MV-4-11 (cell line): Measurements from ENCODE around the gene ARIH1.

Experiments
- DNase-seq: peaks from one replicate; lab custom pipeline; 2025; lab: John Stamatoyannopoulos, UW

ARIH1 gene

DNA sequence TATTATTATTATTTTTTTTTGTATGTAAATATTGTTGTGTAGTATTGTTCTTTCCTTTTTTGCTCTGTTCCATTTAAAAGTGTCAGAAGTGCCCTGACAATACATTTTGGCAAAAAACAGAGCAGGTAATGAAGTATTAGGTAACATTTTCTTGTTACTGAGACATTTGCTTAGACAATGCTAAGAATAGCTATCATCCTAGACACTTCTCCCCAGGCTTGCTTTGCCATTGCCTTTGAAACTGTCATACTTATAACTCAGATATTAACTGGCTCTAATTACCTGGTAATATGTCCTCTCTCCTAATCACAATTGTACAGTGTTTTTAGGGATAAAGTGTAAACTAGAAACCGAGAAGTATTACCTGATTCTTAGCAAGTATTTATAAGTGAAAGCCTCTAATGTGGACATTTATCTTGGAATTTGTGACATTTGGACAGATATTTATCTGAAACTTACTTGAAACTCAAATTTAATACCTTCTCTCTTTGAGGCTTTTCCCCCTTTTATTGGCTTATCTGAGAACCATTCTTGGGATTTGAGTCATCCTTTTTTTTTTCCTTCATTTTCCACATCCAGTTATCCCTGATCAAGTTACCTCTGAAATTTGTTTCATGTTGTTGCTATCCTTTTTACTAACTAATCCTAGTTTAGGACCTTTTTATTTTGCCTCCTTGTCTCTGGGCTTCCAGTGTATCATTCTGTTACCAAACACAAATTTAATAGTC lies 13.1 kb downstream of the ARIH1 start:
- no peak for DNase-seq

DNA sequence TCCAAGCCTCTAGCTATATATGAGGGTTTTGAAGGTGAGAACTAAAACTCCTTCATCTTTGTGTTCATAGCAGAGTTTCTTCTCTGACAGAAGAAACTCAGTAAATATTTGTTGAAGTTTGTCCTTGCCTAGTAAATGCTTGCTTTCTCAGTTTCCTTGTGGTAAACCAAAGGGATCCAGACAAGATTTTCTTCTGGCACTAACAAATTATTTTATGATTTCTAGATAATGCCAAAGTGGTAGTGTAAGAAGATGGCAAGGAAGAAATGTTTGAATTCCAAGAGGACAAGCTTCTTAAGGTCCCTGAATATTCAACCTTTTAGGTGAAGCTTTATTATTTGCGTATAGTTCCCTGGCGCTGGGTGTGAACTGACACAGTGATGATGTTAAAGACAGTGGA lies 14.4 kb downstream of the ARIH1 start:
- DNase-seq = no peak

DNA sequence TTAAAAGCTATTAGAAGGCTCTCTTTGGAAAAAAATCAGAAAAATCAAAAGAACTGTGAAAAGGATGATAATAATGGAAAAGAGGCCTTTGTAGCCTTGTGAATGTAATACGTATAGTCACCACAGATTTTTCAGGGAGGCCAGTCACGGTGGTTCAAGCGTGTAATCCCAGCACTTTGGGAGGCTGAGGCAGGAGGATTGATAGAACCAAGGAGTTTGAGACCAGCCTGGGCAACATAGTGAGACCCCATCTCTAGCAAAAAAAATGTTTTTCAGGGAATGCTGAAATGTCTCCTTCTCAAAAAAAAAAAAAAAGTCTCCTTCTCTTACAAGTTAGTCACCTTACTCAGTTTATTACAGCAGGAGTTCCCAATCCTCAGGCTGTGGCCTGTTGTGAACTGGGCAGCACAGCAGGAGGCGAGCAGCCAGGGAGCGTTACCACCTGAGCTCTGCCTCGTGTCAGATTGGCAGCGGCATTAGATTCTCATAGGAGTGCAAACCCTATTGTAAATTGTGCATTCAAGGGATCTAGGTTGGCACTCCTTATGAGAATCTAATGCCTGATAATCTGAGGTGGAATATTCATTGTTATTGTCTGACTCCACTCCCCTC lies 15.9 kb downstream of the ARIH1 start:
- DNase-seq = no peak

DNA sequence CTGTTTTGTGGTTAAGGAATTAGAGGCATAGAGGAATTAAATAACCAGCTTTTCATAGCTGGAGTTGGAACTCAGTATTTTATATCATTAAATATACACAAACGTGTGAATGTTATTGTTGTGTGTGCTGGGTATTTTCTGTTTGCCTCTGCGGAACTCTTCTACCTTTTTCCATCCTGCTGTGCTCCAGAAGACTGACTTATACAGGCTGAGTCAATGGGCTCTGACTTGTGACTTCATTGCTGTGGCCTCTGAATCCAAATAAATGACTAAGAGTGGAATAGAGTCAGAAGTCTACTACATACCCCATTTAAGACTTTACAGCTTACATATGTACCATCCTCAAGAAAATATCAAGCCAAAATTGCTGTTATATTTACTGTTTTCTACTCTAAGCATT lies 17.6 kb downstream of the ARIH1 start:
- DNase-seq = no peak

DNA sequence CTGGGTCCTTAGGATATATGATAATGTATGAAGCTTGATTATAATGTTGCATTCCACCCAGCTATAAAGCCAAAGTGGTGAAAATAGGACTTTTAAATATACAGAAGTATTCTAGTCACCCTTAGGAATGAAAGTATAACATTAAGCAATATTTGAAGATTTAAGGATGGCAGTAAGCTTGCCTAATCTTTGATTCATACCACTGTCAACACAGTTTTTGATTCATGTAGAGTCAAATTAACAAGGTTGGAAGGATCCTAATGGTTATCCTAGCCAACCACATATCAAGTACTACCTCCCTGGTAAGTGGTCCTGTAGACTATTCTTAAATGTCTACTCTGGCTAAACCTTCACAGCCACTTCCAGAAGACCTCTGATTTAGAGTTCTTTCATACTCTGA lies 18.6 kb downstream of the ARIH1 start:
- peak; percentile 17 for DNase-seq

DNA sequence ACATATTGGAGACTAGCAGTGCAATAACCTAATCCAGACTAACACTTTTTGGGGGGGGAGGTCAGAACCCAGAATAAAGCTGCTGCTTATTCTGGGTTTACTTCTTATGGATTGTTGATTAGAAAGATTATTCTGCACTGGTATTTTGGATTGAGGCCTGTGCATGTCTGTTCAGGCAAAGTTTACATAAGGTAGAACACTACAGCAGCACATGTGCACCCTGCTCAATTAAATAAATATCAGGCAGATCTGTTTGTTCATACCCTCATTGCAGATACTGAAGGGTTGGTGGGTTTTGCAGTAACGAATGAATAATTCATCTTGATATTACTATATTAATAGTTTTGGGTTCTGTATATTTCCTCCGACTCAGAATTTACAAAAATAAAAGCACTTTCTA lies 19.1 kb downstream of the ARIH1 start:
- no peak for DNase-seq

DNA sequence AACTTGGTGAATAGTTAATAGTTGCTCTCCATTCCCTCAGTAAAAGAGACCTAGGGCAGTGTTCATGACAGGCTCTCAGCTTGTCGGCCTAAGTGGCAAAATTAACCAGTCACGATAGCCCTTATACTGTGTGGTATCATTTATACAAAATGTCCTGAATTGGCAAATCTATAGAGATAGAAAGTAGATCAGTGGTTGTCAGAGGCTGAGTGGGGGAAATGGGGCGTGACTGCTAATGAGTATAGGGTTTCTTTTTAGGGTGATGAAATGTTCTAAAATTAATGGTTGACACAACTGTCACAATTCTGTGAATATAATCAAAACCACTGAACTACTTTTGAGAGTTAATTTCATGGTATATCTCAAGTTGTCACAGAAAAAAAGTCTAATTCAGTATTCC lies 20.9 kb downstream of the ARIH1 start:
- DNase-seq = no peak

DNA sequence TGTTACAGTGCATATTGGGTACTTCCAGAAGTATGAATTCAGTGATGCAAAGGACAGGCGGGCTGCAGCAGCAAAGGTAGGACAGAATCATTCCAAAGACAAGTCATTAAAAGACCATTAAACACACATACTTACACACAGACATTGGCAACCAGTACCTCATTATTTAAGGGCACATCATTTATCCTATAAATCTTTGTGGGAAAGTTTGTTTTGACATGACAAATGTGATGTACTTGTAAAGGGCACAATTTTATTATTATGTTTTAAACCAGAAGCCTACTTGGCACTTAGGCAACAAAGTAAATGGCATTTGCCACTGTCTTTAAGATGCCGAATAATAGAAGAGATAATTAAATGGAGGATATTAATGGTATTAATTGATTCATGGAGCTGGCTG lies 22.7 kb downstream of the ARIH1 start:
- DNase-seq = no peak

DNA sequence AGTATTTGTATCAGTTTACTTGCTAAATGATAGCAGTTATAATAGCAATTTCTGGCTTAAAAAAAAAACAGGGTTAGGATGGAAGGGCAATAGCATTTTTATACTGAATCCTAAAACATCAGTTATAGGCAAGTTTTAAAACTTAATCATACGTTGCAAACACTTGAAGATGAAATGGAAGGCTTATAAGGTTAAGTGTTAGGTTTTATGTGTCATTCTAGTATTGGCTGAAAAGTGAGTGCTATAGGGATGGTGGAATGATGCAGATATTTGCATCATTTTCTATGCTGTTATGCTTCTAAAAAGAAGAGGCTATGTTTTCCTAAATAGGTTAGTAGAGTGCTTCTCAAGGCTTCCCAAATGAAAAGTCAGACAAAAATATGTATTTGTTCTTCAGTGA lies 23.3 kb downstream of the ARIH1 start:
- no peak for DNase-seq

DNA sequence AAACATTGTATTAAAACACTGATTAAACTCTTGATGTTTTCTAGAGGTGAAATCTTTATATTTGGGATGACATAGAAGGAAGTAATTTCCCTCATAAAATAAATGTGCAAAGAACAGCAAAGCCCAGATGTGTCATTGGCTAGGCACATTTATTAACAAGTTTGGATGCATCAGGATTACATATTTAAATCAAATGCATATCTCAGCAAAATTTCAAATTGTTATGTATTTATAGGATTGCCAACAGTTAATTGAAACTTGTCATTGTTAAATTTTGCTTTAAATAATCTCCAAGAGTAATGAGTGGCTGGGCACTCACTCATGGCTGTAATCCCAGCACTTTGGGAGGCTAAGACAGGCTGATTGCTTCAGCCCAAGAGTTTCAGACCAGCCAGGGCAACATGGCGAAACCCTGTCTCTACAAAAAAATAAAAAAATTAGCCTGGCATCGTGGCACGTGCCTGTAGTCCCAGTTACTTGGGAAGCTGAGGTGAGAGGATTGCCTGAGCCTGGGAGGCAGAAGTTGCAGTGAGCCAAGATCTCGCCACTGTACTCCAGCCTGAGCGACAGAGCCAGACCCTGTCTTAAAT lies 28.2 kb downstream of the ARIH1 start:
- DNase-seq = no peak

DNA sequence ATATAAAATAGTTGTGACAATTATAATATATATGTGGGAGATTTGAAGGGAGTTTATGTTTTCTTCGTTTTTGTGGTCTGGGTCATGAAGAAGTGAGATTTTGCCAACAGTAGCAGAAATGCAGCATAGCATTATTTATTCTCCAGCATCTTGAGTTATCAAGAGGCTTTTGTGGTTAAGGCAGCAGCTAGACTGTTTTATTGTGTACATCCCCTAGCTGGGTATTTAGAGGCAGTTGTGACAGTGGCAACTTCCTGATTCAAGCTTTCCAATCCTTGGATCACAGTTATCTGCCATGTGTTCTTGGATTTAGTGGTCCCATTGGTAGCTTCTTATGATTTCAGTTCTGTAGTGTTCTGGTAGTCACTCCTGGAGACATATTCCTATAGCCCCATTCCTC lies 29.0 kb downstream of the ARIH1 start:
- DNase-seq = peak; percentile 68

DNA sequence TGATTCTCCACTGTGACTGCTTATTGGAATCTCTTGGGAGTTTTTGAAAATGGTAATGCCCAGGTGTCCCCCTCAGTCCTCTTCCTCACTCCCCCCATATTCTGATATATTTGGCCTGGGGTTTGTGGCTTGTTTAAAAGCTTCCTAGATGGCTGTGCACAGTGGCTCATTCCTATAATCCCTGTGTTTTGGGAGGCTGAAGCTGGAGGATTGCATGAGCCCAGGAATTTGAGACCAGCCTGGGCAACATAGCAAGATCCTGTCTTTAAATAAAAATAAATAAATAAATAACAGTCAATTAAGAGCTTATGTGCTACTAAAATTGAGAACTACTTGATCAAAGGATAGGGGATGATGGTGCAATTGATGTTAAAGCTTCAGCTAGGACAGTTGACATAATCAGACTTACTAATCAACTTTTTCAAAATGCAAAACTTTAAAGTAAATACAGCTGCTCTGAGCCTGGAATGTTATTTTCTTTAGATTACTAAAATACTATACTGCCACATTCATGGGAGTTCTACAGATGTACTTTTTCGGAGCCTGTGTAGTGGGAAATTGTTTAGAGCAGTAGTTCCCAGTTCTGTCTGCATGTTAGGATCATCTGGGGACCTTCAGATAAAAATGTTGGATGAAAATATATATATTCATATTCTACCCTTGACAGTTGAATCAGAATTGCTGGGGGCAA lies 33.4 kb downstream of the ARIH1 start:
- no peak for DNase-seq

DNA sequence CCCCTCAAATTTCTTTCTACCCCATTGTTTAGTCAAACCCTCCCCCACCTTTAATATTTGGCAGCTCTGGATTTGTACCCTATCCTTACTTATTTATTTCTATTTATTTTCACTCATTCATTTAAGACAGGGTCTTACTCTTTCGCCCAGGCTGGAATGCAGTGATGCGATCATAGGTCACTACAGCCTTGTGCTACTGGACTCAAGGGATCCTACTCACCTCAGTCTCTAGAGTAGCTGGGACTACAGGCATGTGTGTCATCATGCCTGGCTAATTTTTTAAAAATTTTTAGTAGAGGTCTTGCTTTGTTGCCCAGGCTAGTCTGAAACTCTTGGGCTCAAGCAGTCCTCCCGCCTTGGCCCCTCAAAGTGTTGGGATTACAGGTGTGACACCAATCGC lies 35.4 kb downstream of the ARIH1 start:
- no peak for DNase-seq

DNA sequence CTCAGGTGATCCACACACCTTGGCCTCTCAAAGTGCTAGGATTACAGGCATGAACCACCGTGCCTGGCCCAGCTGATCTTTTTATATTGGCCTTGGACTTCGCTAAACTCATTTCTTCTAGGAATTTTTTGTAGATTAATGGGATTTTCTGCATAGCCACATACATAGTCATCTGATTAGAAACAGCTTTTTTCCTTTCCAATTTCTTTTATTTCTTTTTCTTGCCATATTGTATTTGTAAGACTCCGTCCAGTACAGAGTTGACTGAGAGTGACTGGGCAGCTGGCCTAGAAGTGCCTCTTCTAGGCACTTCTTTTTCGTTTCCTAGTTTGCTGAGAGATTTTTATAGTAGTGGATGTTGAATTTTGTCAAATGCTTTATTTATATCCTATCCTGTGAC lies 37.4 kb downstream of the ARIH1 start:
- no peak for DNase-seq

DNA sequence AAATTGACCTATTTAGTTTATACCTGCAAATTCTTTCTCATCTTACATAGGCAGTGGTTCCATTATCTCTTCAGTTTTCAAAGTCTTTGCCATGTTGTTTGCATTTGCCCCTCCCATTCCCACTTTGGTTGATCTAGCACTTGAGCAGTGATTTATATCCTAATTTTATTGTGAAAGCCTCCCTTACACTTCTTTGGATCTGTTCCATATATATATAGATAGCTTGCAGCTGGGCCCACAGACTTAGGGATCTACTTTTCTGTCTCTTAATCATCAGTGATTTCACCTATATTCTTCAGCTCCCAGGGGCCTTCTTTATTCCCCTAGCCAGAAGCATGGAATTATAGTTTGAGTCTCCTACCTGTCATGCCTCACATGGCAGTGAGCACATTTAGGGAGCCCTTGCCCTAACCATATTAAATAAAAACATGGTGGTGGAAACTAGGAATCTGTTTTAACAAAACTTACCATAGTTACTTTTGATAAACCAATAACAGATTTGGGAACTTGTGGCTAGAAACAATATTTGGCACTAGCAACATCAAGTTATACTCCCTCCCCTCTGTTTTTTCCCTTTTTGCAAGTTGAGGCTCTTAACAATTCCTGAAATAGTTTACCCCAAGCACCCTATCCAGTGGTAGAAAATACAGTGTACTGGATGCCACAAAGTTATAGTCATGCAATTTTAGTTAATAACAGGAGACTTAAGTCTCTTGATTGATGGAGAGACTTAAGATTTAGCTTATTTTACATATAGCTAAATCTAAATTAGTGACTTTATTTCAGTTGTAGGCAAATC lies 41.7 kb downstream of the ARIH1 start:
- no peak for DNase-seq

DNA sequence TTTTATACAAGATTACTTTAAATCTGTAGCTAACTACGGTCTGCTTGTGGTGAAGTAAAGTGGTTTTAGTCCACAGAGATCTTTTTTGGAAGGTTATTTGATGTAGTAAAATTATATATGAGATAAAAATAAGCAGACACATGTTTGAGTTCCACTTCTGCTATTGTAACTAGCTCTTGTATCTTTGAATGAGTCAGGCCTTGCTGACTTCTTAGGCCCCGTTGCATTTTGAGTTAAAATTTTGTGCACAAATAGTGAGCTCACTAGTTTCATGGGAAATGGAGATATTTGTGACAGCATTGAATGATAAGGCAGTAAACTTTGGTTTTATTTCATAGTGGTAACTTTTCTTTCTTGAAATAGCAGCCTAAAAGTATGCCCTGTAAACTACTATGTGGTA lies 42.6 kb downstream of the ARIH1 start:
- peak; percentile 69 for DNase-seq

DNA sequence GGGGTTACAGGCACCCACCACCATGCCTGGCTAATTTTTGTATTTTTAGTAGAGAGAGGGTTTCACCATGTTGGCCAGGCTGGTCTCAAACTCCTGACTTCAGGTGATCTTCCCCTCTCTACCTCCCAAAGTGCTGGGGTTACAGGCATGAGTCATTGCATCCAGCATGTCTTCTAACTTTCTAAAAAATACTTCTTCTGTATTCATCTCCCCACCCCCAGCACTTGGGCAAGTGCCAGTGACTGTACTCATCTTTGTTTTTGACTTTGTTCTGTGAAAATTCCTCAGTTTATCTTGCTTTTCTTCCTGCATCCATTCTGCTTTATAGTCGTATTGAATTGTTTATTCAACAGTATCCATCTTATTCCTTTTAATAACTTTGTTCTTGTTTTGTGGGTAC lies 47.6 kb downstream of the ARIH1 start:
- DNase-seq = no peak

DNA sequence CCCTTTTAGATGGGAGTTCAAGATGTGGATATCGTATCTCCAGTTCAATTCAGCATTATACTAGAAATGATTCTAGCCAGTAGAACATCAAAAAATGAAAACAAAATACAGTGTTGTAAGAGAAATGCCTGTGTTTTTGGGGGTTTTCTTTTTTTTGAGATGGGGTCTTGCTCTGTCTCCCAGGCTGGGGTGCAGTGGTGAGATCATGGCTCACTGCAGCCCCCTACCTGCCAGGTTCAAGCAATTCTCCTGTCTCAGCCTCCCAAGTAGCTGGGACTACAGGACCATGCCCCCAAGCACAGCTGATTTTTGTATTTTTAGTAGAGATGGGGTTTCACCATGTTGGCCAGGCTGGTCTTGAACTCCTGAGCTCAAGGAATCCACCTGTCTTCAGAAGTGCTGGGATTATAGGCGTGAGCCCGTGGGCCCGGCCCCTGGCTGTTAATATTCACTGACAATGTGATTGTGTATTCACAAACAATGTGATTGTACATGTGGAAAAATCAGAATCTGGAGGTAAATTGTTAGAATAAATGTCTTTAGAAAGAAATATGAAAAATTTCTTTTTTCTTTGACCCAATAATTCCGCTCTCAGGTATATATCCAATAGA lies 59.0 kb downstream of the ARIH1 start:
- no peak for DNase-seq

DNA sequence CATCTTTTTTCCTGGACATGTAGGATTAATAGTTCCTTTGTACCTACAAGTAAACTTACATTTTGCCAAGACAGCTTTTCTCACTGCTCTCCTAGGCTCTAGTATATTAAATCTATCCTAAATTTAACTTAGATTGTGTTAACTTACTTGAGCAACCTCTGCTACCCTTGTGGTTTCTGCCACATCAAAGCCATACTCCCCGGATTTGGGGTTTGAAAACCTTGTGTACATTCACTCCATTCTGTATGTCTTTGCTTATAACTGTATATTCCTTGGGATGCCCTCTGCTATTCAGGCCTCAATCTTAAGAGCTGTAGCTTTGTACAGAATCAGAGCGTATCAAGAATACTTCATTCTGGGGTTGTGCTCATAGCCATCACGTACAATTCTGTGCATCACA lies 60.4 kb downstream of the ARIH1 start:
- no peak for DNase-seq

DNA sequence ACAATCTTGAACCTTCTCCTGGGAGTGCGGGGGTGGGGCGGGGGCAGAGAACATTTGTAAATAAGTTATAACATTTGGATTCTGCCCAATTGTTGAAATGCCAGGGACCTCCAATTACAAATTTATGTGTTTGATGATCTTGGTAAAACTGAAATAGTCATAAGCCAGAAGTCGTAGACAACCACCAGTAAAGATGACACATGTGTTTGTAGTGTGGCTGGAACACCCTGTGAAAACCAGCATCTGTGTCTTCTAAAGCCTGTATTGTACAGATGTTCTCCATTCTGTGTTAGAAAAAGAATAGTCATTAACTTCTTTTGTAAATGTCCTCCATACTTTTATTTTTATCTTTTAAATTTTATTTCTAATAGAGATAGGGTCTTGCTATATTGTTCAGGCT lies 61.8 kb downstream of the ARIH1 start:
- DNase-seq = no peak

DNA sequence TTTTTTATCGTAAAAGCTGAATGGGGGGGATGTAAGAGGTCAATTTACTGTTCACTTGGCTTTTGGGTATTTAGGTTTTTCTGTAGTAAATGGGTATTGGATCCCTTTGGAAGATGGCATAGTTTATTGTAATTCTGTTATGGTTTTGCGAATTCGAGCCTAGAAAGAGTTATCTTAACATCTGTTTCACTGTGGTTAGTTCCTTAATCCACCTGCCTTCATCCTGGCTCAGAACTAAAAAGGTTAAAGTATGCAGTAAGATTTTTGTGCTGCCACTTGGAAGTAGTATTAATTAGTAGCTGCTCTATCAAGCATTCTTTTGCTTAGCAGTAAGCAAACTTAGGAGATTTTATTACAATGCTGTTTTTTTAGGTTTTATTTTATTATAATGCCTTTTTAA lies 62.4 kb downstream of the ARIH1 start:
- DNase-seq = no peak

DNA sequence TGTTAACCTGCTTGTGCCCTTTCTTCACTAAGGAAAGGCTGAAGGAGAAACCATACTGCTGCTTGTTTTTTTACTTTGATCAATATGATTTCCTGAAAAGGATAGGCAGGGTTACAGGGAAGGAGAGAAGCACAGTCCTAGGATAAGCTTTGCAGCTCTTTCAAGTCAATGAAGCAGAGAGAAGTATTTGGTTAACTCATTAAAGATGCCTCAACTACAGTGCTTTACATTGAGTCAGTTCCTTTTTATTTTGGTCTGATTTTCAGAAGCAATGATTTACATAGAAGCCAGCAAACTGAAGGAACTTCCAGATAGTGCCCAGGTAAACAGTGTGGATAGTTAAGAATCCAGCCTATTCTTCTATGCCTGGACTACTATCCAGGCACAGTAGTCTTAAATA lies 64.8 kb downstream of the ARIH1 start:
- DNase-seq = no peak
